Measurements from ENCODE around the gene WWOX. TPM values are rescaled to one million over a fixed set of nuclear protein-coding genes. Genes with fewer than 3 reads are reported as not detected.

The WWOX gene
- total and polyA plus RNA-seq, 2 of the 8 experiments (the other 6 are each of a cell fraction or from before 2014, with no cell fraction given) = 5.4 to 16.7 TPM

DNA sequence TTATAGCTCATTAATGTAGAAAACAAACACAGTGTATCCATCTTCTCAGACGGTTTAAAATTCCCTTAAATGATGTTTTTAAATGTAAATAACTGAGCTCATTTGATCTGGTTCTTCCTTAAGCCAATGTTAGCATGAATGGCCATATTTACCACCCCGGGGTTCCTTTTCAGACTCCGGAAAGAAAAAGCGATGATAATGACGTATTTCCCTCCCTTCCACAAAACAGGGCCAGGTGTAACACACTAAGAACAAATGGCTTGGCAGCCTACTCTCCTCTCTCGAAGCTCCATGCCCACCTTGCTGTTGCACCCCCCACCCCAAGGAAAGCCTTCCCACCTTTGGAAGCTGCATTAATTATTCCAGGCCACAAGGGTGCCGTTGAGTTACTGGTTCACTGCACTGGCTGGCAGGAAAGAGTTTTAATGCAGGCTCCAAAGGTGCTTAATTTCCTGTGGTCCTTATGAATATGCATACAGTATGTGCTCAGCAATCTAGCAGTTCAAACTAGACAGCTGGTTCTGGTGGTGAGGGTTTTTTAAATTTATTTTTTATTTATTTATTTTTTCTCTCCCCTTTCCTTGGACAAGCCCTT, 378.9 kb downstream of the WWOX start:
- Histone ChIP-seq H3K79me1 (ENCODE audit: low read depth, low read length) (no peaks in the 10 kb centered on the region), H3K4me3 (ENCODE audit: extremely low read depth in 1 of 4, insufficient read depth in 2 of 4, low read depth in 3 of 4, low read length in 4 of 4) (no peak overlapping the region), H3K4ac (replicated peaks; ENCODE audit: insufficient read length, low read depth, low read length) (no peak overlapping the region), H4K8ac (ENCODE audit: extremely low read depth, insufficient read depth, low read length) (no peak overlapping the region), H3K9ac (replicated peaks in 1 of 4; ENCODE audit: extremely low read depth in 1 of 4, low read depth in 3 of 4, low read length in 3 of 4) (no peak overlapping the region), H4K5ac (ENCODE audit: insufficient read length, low read depth, low read length) (no peak overlapping the region), H3K23me2 (ENCODE audit: low read depth, low read length) (no peaks in the 10 kb centered on the region), H3K27me3 (replicated peaks in 1 of 4; ENCODE audit: control insufficient read depth in 3 of 4, extremely low read depth in 1 of 4, insufficient read depth in 3 of 4, low read length in 3 of 4) (no peaks in the 10 kb centered on the region), H2AFZ (ENCODE audit: low read length) (no peak overlapping the region), H3K23ac (ENCODE audit: insufficient read length) (no peak overlapping the region), H3K27ac (ENCODE audit: low read depth, low read length) (no peak overlapping the region), H3K14ac (ENCODE audit: insufficient read length) (no peak overlapping the region), H2BK20ac (ENCODE audit: low read length) (no peak overlapping the region), H3K18ac (ENCODE audit: extremely low read depth, low read length) (no peak overlapping the region), H2AK5ac (ENCODE audit: low read depth, low read length) (no peak overlapping the region), H3K9me3 (ENCODE audit: insufficient read depth in 2 of 2, low read depth in 1 of 2, low read length in 1 of 2) (no peaks in the 10 kb centered on the region), H4K91ac (replicated peaks; ENCODE audit: insufficient read length, low read length) (no peak overlapping the region), H3K4me2 (ENCODE audit: insufficient read depth in 1 of 2, low read depth in 2 of 2, low read length in 2 of 2) (no peak overlapping the region), H2BK12ac (ENCODE audit: low read depth, low read length) (no peak overlapping the region), H3K36me3 (ENCODE audit: control insufficient read depth in 2 of 4, insufficient read depth in 4 of 4, low read length in 3 of 4) (no peaks in the 10 kb centered on the region), H2BK120ac (replicated peaks; ENCODE audit: low read depth, low read length) (no peak overlapping the region), H2BK15ac (ENCODE audit: low read length) (no peak overlapping the region), H3K56ac (replicated peaks; ENCODE audit: insufficient read length, low read depth, low read length) (no peak overlapping the region), H3K79me2 (ENCODE audit: control insufficient read depth in 1 of 2, insufficient read depth in 2 of 2, low read length in 2 of 2) (no peaks in the 10 kb centered on the region), H2BK5ac (ENCODE audit: low read depth, low read length) (no peak overlapping the region), H4K20me1 (replicated peaks in 1 of 2; ENCODE audit: control insufficient read depth in 1 of 2, insufficient read depth in 2 of 2, low read length in 2 of 2) (no peaks in the 10 kb centered on the region), H3K4me1 (replicated peaks in 1 of 4; ENCODE audit: control insufficient read depth in 3 of 4, insufficient read depth in 4 of 4, low read length in 3 of 4) (peaks cover 0 to 9% (median 3%) of the 10 kb centered on the region in 4 experiments; a peak in 5 of 7 replicates)
- FAIRE-seq (peak; percentile 77), DNase-seq (ENCODE audit: low read depth in 1 of 2, low spot score in 2 of 2) (peak; percentile 10 to 64)
- CTCF ChIA-PET (ENCODE audit: partially characterized antibody) = interaction anchor here (0.6 to 4.3 kb wide), 19 partner anchors 9 to 1348 kb away, joined by 3 to 29 read pairs (median 4); no protein-coding TSS in a partner anchor
- POLR2A ChIA-PET (ENCODE audit: partially characterized antibody) = no interaction called here
- 35% methylated on average over 7 of the region's 7 CpGs; no CpG with 5 or more reads in 1 of the 2 experiments for WGBS, 2 experiments (ENCODE audit: extremely low coverage in 1 of 2, insufficient coverage in 1 of 2, insufficient read length in 1 of 2, insufficient replicate concordance in 2 of 2, low coverage in 1 of 2, low lambda C conversion rate in 2 of 2, missing lambda C conversion rate in 1 of 2)
- TF ChIP-seq, protein P1, sequence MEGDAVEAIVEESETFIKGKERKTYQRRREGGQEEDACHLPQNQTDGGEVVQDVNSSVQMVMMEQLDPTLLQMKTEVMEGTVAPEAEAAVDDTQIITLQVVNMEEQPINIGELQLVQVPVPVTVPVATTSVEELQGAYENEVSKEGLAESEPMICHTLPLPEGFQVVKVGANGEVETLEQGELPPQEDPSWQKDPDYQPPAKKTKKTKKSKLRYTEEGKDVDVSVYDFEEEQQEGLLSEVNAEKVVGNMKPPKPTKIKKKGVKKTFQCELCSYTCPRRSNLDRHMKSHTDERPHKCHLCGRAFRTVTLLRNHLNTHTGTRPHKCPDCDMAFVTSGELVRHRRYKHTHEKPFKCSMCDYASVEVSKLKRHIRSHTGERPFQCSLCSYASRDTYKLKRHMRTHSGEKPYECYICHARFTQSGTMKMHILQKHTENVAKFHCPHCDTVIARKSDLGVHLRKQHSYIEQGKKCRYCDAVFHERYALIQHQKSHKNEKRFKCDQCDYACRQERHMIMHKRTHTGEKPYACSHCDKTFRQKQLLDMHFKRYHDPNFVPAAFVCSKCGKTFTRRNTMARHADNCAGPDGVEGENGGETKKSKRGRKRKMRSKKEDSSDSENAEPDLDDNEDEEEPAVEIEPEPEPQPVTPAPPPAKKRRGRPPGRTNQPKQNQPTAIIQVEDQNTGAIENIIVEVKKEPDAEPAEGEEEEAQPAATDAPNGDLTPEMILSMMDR (IDR thresholded peaks at IDR 0.05; ENCODE audit: control extremely low read depth in 1 of 3, insufficient read depth in 1 of 3, low read depth in 1 of 3, low read length in 3 of 3) = peak; percentile 51 to 68 (median 65)
- TF ChIP-seq RAD21 (IDR thresholded peaks at IDR 0.05 in 1 of 2, conservative IDR thresholded peaks at IDR 0.05 in 1 of 2; ENCODE audit: low read depth in 2 of 2, low read length in 2 of 2) (peak; percentile 51 to 60), YY1 (IDR thresholded peaks at IDR 0.05; ENCODE audit: low read depth, low read length) (0 out of 2 replicates have a peak, but pooled peaks have one; percentile 28), POU5F1 (IDR thresholded peaks at IDR 0.05; ENCODE audit: low read depth, low read length) (0 out of 2 replicates have a peak, but pooled peaks have one; percentile 72), BRCA1 (IDR thresholded peaks at IDR 0.05; ENCODE audit: low read depth, low read length) (no peak), POLR2A (IDR thresholded peaks at IDR 0.05; ENCODE audit: control extremely low read depth in 1 of 2, low read depth in 2 of 2, low read length in 2 of 2) (no peak), FOSL1 (IDR thresholded peaks at IDR 0.05; ENCODE audit: insufficient read depth, low read depth, low read length) (no peak)
- TF ChIP-seq, protein P2, sequence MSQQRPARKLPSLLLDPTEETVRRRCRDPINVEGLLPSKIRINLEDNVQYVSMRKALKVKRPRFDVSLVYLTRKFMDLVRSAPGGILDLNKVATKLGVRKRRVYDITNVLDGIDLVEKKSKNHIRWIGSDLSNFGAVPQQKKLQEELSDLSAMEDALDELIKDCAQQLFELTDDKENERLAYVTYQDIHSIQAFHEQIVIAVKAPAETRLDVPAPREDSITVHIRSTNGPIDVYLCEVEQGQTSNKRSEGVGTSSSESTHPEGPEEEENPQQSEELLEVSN (IDR thresholded peaks at IDR 0.05) = 0 out of 2 replicates have a peak, but pooled peaks have one; percentile 35

Data from H1 (cell line).